Measurements from ENCODE around the gene SH2D2A.

SH2D2A gene
- 48.8 to 48.9 reads per million in 2 donors for total RNA-seq

DNA sequence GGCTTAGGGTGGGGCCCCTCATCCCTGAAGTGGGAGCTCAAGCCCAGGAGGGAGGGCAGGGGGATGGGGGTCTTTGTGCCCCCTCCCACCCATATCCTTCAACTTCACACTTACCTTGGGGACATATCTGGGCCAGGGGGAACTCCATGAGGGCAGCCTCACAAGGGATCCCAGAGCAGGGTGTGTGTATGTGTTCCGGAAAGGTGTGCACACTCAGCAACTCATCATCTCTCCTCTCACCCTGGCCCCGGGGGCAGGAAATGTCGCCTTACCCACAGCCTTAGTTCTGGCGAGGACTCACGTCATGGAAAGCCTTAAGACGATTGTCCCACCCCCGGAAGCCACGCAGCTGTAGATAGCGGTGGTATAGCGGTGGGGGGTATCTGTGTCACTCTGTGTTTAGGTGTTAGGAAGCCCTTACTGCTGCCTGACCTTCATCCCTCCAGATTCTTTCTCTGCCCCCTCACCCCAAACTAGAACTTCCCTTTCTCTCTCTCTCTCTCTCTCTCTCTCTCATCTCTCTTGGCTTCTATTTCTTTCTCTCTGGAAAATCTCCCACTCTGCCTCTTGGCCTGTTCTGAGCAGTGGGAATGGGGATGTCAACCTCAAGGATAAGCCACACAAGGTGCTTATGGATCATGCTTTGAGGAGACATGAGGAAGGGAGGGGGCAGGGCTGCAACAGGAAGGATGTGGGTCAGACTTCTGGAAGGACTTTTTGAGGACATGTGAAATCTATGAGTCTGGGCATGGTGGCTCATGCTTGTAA, at the start of gene SH2D2A:
Gene SH2D2A, minus strand, starts transcription at position 288 of the 768 bp plus-strand sequence. Its CDS starts 140 bp downstream, at position 148.
- peak; percentile 77 to 99 (median 94) for DNase-seq

DNA sequence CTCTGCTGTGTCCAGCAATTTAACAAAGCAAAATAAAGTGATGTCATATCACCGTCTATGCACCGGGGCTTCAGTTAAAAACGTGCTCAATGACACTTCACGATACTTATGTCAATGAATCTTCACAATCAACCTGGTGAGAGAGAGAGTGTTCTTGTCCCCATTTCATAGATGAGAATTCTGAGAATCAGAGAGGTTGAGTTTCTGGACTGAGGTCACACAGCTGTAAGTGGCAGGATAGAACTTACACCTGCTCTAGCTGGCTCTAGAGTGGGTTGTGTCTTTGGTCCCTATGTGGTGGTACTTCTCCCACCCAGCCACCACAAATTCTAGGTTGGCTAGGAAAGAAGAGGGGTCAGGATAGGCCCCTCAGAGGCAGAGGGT, 49.2 kb upstream of the SH2D2A start:
- DNase-seq: no peak

DNA sequence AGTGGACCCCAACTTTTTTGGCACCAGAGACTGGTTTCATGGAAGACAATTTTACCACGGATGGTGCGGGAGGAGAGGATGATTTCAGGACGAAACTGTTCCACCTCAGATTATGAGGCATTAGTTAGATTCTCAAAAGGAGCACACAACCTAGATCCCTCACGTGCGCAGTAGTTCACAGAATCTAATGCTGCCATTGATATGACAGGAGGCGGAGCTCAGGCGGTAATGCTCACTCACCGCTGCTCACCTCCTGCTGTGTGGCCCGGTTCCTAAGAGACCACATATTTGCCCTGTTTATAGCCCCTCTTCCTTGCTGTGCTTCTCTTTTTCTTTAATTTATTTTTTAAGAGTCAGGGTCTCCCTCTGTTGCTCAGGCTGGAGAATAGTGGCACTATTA, 48.6 kb upstream of the SH2D2A start:
- DNase-seq: no peak

DNA sequence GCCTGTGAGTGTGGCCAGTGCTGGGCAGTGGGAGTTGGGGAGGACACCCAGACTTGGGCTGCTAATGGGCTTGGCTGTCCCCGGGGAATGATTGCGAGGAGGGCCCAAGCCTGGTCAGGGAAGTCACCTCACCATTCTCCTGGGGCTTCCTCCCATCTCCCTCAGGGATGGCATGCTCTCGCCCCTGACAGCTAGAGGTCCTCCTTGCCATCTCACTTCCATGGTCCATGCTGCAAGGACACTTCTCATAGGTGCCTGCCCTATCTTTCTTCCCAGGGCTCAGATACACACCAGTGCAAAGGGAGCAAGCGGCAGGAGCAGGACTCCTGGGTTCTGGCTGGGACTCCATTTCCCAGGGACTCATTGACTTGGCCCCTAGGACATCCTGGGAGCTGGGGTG, 48.1 kb upstream of the SH2D2A start:
- no peak for DNase-seq

DNA sequence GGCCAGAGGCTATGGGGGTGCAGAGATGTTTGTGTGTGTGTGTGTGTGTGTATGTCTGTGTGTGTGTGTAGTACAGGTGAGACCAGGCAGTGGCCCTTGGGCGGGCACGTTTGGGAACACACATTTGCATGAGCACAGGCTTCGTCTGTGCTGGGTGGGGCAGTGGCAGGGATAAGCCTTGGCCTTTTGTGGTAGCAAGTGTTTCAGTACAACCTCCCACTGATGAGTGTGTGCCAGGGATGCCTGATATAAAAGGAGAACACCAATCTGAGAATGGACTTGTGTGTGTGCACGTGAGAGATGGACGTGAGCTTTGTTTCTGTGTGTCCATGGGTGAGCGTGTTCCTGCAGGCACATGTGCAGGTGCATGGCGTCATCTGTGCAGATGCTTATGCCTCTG, 47.0 kb upstream of the SH2D2A start:
- DNase-seq: no peak

DNA sequence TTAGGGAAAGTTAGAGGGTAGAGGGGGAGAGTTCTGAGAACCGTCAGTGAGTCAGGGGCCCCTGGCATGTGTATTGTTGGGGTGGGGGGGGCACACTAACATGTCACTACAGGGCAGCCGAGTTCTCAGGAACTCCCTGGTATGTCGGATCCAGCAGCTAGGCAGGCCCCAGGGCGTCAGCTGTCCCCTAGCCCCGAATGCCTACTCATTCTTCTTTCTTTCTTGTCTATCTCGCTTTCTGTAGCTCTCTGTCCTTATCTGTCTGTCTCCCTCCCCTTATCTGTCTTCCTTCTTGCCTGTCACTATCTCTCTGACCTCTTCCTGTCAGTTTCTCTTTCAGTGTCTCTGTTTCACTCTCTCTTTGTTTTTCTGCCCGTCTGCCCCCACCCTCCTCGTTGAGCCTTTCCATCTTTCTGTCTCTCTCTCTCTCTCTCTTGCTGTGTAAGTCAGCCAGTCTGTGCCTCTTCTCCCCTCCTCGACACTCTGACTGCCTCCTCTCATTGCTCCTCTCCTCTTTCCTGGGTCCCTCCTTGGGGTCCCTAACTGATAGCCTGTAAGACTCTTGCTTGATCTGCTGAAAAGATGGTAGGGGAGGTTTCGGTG, 46.5 kb upstream of the SH2D2A start:
- DNase-seq: peak in 2 of 5 experiments; percentile 7 to 83

DNA sequence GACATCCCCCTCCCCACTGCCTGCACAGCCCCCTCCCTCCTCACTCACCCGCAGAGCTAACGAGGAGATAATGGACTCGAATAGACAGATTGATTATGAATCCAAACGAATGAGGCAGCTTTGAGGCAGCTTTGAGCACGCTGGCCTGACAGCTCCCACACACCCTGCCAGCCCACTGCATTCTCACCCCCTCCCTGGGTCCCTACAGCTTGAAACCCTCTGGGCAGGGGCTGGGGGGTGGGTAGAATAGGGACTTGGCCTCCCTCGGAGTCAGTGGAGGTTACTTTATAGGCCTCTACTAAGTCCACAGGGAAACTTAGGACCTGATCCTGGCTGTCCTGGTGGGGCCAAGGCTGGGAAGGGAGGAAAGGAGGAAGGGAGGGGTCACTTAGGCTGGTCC, 45.9 kb upstream of the SH2D2A start:
- DNase-seq: no peak

DNA sequence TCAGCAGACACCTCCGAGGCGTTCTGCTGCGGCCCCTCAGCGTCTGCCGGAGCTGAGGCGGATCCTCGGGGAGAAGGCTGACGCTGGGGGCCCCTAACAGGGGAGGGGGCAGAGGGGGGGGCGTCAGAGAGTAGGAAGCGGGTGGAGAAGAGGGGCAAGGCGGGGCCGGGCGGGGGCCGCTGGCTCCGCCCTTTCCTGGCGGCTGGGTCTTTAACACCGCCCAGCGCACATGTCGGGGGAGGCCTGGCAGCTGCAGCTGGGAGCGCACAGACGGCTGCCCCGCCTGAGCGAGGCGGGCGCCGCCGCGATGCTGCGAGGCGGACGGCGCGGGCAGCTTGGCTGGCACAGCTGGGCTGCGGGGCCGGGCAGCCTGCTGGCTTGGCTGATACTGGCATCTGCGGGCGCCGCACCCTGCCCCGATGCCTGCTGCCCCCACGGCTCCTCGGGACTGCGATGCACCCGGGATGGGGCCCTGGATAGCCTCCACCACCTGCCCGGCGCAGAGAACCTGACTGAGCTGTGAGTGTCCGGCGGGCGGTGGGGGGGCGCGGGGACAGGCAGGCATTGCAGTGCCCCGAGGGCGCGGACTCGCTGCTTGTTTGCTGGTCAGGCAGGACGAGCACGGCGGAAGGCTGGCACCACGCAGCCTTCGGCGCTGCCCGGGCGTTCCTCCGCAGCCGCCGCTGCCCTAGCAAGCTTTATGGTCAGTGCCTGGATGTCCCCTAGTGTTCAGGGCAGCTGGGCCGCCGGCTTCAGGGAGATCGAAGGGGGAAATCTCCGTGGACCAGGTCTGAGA, 44.2 kb upstream of the SH2D2A start, which contains the start of gene NTRK1:
Gene NTRK1, plus strand, starts transcription at position 238 of the 796 bp plus-strand sequence. Its CDS starts 70 bp downstream, at position 308.
- peak in 4 of 5 experiments; percentile 12 to 73 (median 49) for DNase-seq

DNA sequence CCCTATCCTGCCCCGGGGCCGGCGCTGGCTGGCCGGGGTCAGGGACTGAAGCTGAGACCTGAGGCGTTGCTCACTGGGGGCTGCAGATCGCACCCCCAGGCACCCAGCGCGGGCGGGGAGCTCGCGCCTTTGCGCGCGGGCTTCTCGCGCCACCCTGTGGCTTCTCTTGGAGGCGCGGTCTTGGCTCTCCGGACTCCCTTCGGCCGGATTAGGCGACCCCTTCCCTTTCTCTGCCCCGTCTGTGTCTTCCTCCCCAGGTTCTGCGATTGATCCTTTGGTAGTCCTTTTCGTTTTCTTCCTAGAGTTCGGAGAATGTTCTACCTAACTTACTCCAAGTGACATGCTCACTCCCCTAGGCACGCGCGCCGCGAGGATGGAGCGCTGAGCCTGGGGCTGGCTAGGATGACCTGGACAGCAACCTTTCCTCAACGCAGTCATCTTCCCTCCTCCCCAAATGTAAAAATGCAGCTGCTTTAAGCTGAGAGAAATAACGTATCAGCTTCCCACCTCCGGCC, 43.5 kb upstream of the SH2D2A start:
- DNase-seq: peak in 4 of 5 experiments; percentile 36 to 54 (median 41)

DNA sequence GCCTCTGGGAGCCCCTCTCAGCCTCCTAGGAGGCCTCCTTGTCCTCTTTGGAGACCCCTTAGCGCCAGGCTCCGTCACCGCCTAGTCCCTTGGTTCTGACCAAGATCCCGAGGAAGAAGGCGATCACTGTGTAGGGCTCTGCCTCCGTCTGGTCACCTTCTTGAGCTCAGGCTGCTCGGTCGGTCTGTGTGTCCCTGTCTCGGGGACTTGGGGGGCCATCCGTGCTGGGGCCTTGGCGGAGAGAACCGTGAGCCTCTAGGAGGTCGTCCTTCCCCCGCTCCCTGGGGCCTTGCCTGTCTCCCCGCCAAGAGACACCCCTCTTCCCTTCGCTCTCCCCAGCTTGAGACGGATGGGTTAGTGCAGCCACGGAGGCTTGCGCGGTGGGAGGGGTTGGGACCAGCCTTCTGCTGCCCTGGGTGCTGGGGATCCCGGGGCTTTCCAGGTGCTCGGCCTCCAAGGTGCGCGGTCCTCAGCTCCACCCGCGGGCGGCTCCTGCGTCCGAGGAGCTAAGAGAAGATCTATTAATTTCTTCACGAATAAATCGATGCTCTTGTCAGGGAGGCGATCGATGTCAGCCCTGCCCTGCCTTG, 43.0 kb upstream of the SH2D2A start:
- DNase-seq: peak in 1 of 5 experiments; percentile 20

DNA sequence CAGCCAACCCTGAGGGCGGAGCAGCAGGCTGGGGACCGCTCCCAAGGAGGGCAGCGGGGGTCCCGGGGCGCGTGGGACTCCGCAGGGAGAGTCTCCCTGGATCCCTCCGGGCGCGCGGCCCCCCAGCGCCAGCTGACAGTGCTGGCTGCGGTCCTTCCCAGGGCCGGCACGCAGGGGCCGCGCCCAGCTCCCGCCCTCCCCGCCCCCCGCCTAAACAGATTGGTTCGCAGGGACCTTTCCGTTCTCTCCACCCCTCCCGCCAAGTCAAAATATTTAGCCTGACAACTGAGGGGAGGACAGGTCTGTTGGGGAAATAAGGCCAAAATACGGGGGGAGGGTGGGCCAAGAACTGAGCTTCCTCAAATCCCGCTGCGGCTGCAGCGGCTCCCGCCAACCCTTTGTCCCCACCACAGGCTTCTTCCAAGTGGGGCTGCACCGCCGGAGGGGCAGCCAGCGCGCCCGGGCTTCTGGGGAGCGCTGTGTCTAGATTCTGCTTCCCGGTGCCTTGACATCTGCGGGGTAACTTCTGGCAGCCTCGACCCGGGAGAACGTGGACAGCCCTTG, 42.4 kb upstream of the SH2D2A start, which contains the start of gene INSRR:
Gene INSRR, minus strand, starts transcription at position 159 of the 564 bp plus-strand sequence. CDS start 496 bp downstream, outside the sequence.
- no peak for DNase-seq

DNA sequence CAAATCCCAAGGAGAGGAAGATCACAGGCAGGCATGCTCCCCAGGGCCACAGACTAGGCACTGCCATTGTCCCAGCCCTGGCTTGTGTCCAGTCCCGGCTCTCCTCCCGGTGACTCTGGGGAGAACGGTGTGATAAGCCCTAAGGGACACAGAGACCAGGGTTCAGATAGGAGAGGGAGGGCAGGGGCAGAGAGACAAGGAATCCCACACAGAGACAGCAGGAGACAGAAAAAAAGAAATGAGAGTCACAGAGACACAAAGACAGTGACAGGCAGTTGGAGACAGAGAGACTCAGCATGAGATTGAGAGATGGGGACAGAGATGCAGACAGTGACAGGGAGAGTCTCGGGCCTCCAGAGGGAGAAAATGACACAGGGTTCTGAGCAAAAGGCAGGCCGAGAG, 41.9 kb upstream of the SH2D2A start:
- DNase-seq: no peak

DNA sequence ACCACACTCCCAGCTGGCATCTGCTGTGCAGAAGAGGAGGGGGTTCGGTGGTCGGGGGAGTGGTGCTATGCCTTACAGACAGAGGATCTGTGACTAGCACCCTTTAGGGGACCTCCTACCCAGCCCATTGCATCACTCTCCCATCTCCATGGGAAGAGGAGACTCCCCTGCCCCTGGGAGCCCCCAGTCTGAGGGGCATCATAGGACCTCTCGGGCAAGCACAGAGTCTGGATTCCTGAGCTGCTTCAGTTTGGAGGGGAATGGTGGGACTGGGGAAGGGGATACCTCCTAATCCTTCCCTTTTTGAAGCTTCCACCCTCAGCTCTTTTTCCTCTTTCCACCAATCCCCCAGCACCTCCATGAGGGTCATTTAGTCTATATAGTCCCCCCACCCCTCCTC, 40.9 kb upstream of the SH2D2A start:
- DNase-seq: no peak

DNA sequence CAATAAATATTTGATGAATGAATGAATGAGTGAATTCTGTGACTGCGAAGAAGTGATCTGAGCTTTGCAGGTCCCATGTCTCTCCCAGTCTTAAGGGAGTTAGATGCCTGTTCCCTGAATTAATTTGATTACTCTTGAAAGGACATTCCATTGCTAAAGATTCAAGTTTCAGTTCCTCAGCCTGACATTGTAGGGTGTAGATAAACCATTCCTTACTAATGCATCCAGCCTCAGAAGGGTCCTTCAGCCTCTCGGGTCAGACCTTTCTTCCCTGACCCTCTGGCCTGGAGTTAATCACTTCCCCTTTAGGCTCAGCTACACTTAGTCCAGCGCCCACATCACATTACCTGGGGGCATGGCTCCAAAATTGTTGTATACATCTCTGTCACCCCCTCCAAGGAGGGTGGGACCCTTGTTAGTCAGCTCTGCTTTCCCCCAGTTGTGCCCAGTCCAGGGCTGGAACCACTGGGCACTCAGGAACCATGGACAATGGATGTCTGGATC, 39.7 kb upstream of the SH2D2A start:
- no peak for DNase-seq

DNA sequence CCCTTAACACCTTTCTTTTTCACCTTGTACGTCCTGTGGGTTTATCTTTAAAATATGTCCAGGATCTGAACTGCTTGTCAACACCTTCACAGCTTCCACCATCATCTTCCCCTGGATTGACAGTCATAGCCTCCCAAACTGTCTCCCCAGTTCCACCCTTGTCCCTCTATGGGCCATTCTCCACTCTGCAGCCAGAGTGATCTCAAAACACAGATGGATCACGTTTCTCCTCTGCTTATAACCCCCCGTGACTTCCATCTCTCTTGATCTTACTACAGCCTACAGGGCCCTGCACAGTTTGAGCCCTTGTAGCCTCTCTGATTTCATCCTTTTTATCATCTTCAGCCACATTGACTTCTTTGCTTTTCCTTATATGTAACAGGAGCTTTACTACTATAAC, 38.0 kb upstream of the SH2D2A start:
- no peak for DNase-seq

DNA sequence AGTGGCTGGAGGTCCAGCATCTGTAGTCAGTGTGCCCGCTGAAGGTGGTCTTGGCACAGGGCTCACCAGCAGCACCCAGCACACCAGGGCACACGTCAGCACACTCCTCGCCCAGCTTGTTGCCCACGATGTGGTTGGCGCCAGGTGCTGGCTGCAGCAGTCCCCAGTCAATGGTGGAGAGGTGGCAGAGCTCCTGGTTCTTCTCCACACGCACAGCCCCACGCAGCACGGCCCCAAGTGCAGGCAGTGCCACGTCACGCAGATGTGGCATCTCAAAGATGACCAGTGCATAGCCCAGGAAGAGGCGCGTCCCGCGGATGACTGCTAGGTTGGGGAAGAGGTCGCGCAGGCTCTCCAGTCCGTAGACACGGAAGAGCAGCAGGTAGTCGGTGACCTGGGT, 37.1 kb upstream of the SH2D2A start:
- DNase-seq: no peak

DNA sequence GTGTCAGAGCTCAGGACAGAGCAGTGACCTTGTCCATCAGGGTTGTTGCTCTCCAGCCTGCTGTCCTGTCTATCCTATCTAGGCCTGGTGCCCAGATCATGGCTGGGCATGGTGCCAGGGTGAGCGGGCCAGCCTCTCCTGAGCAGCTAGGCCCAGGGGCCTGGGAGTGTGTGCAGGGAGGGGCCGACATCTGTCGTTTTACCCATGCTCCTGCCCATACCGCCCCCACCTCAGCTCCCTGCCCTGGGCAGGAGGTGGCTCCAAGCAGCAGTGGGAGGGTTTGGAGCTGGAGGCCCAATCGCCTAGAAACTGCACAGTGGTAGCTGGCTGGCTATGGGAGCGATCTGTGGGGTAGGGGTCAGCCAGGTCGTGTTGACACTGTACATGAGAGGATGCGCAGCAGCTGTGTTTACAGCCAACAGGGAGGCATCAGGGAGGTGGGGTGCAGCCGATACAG, 35.8 kb upstream of the SH2D2A start:
- DNase-seq: no peak

DNA sequence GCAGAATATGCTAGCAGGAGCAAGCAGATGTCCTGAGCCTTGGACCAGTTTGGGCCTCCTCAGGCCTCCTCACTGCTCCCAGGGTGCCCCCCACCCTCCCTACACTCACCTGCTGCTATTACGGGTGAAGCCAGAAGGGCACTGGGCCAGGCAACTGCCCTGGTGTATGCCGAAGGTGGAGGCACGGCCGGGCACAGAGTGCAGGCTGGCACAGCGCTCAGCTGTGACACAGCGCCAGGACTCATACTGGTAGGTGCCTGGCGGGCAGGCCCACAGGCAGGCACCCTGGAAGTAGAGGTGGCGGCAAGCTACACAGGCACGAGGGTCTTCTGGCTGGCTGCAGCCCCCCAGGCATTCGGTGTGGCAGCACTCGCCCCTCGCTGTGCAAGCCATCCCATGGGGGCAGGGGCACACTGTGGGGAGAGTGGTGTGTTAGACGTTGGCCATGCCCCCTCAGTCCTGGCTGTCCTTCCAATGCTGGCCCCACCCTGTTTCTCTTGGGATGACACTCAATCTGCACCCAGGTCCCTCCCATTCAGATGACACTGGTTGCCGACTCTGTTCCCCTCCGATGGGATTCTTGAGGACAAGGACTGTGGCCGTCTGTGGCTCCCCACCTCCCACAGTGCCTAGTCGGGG, 35.2 kb upstream of the SH2D2A start:
- DNase-seq: no peak

DNA sequence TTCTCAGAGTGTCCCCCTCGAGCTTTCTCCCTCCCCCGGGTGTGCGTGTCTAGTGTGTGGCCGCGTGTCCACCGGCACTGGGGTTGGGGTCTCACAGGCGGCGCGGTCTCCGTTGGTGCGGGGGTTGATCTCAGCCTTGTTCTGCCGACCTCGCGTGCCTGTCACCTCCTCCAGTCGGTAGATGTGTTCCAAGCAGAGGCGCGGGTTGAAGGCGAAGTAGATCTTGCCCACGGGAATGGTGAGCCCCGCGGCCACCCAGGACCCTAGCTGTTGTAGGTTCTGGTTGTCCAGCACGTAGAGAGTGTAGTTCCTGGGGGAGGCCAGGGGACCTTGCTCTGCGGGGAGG, 32.5 kb upstream of the SH2D2A start:
- DNase-seq: no peak

DNA sequence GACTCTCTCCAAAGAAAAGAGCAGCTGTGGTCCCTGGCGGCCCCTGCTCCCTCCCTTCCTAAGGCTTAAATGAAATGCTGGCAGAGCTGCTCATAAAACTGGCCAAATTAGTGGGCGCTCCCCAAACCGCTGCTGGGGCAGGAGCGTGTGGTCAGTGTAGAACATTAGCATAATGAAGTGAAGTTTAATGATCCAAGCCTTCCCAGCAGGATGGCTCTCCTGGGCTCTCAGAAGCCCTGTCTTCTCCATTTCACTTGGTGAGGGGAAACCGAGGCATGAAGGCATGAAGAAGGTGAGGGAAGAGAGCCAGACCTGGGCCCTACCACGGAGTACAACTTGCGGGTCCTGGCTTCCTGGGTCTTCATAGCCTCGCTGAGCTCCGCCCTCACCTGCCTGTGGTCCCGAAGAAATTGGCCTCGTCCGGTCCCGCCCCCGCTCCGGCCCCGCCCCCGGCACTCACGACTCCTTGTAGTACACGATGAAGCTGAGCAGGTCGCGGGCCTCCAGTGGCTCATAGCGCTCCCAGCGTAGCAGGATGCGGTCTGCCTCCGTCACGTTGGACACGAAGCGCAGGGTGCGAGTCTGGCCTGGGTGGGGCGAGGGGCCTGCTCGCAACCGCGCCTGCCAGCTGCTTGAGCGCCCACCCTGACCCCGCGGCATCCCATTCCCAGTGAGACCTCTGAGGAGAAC, 32.0 kb upstream of the SH2D2A start:
- peak; percentile 30 to 86 (median 51) for DNase-seq
